ENCODE results near the gene PEG3.
"Not testable (repeated sequence)": the region's sequence is repeated elsewhere in the genome, so short reads cannot be mapped to it uniquely, and the experiment has no call there.

Gene PEG3

GRCh38 chr19:56840451-56841192 lies at the start of gene PEG3, which contains the start of gene ZIM2:
Gene PEG3 (minus strand): TSS chr19:56840726. CDS start chr19:56824655, 16,071 bp downstream.
Gene ZIM2 (minus strand): TSS chr19:56840726. CDS start chr19:56824277, 16,449 bp downstream.
- DNase-seq (ENCODE audit: low spot score) = no peak

- DNase-seq (ENCODE audit: low spot score) = no peak
These were observed 44.9 kb upstream of the PEG3 start for GRCh38 chr19:56885173-56885985.

GRCh38 chr19:56884441-56884840 lies 43.9 kb upstream of the PEG3 start:
- DNase-seq (ENCODE audit: low spot score) = no peak

GRCh38 chr19:56880592-56881190 lies 40.2 kb upstream of the PEG3 start:
- DNase-seq (ENCODE audit: low spot score) = no peak

- DNase-seq (ENCODE audit: low spot score) = no peak
These were observed 36.7 kb upstream of the PEG3 start for GRCh38 chr19:56877069-56877715.

GRCh38 chr19:56875717-56876116 lies 35.2 kb upstream of the PEG3 start:
- DNase-seq (ENCODE audit: low spot score) = no peak

GRCh38 chr19:56874530-56874929 lies 34.0 kb upstream of the PEG3 start:
- no peak for DNase-seq (ENCODE audit: low spot score)

- DNase-seq (ENCODE audit: low spot score) = no peak
These were observed 33.0 kb upstream of the PEG3 start for GRCh38 chr19:56873493-56873892.

- DNase-seq (ENCODE audit: low spot score) = no peak
These were observed 29.4 kb upstream of the PEG3 start for GRCh38 chr19:56869886-56870285.

- no peak for DNase-seq (ENCODE audit: low spot score)
These were observed 27.9 kb upstream of the PEG3 start for GRCh38 chr19:56868446-56868845.

- no peak for DNase-seq (ENCODE audit: low spot score)
These were observed 26.0 kb upstream of the PEG3 start for GRCh38 chr19:56866538-56866937.

- DNase-seq (ENCODE audit: low spot score) = no peak
These were observed 24.1 kb upstream of the PEG3 start for GRCh38 chr19:56864443-56865125.

- no peak for DNase-seq (ENCODE audit: low spot score)
These were observed 22.2 kb upstream of the PEG3 start for GRCh38 chr19:56862741-56863140.

- not testable (repeated sequence) for DNase-seq (ENCODE audit: low spot score)
These were observed 19.9 kb upstream of the PEG3 start for GRCh38 chr19:56860409-56860808.

GRCh38 chr19:56858026-56858425 lies 17.5 kb upstream of the PEG3 start:
- DNase-seq (ENCODE audit: low spot score) = no peak

- no peak for DNase-seq (ENCODE audit: low spot score)
These were observed 16.3 kb upstream of the PEG3 start for GRCh38 chr19:56856822-56857221.

GRCh38 chr19:56852361-56852760 lies 11.8 kb upstream of the PEG3 start:
- DNase-seq (ENCODE audit: low spot score) = not testable (repeated sequence)

GRCh38 chr19:56848166-56848565 lies 7.6 kb upstream of the PEG3 start:
- no peak for DNase-seq (ENCODE audit: low spot score)

- DNase-seq (ENCODE audit: low spot score) = no peak
These were observed 1.9 kb upstream of the PEG3 start for GRCh38 chr19:56842412-56842811.

GRCh38 chr19:56841193-56841543 lies 642 bp upstream of the PEG3 start:
- DNase-seq (ENCODE audit: low spot score) = no peak

GRCh38 chr19:56839652-56840450 lies 675 bp downstream of the PEG3 start:
- DNase-seq (ENCODE audit: low spot score) = no peak

Measured in HuH-7.5 (cell line).